Bronchial epithelial cell (primary cell): ENCODE data around the gene RARRES2. TPM values are rescaled to one million over a fixed set of nuclear protein-coding genes. Genes with fewer than 3 reads are reported as not detected.

Source experiments
- DNase-seq: peaks from one replicate; pipeline ENCODE4 v3.0.0-alpha.2; 2010; ENCODE audit warnings: low read depth
- FAIRE-seq: peaks from 2 replicates; lab custom pipeline; 2011; peaks lifted over from hg19 to GRCh38; lab: Jason Lieb, UNC
- H3K27me3 ChIP-seq: 2 replicates; pipeline ENCODE4 v1.5.1; 2011; ENCODE audit warnings: low read length; ENCODE audit not compliant: control insufficient read depth, insufficient read depth
- H3K36me3 ChIP-seq: 2 replicates; pipeline ENCODE4 v1.5.1; 2011; ENCODE audit warnings: low read length; ENCODE audit not compliant: control insufficient read depth, insufficient read depth
- H3K4me3 ChIP-seq: 2 replicates; pipeline ENCODE4 v1.5.1; 2011; ENCODE audit warnings: mild to moderate bottlenecking, low read depth, low read length, control low read depth
- total RNA-seq: library from RNA; depleted of rRNA; stranded (reverse); fragments of >200 nt; gene quantifications from 2 replicates; pipeline ENCODE4 v1.2.1, GENCODE V29; 2014
- TF ChIP-seq, protein P1 (sequence below): IDR thresholded peaks from 2 replicates; pipeline ENCODE4 v1.5.1; 2011; ENCODE audit warnings: mild to moderate bottlenecking, moderate library complexity, low read length, control low read depth, inconsistent platforms; ENCODE audit not compliant: insufficient read depth, severe bottlenecking

The RARRES2 gene
- total RNA-seq, 1 donor from 2014 or later: 1.1 TPM

DNA sequence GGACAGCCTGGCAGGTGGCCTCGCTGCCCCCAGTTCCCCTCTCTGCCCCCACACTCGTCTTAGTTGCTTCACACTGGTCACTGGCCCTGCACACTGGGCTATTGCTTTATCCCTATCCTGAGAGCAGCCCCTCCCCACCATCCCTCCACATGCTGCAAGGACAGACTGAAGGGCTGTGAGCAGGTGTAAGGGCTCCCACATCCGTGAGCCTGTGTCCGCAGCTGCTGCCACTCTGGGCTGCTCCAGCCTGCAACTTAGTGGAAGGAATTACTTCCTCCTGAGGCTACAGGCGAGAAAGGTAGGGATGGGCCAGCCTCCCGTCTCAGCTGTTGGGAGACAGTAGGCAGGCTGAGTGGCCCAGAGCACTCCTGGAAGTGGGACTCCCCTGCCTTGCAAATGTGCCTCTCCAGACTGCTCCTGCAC lies 3.8 kb downstream of the RARRES2 start:
- no peak for DNase-seq
- Histone ChIP-seq H3K36me3 (no peaks in the 10 kb centered on the region), H3K27me3 (peaks cover 15% of the 10 kb centered on the region), H3K4me3 (no peak overlapping the region)
- no peak for FAIRE-seq
- TF ChIP-seq, protein P1, sequence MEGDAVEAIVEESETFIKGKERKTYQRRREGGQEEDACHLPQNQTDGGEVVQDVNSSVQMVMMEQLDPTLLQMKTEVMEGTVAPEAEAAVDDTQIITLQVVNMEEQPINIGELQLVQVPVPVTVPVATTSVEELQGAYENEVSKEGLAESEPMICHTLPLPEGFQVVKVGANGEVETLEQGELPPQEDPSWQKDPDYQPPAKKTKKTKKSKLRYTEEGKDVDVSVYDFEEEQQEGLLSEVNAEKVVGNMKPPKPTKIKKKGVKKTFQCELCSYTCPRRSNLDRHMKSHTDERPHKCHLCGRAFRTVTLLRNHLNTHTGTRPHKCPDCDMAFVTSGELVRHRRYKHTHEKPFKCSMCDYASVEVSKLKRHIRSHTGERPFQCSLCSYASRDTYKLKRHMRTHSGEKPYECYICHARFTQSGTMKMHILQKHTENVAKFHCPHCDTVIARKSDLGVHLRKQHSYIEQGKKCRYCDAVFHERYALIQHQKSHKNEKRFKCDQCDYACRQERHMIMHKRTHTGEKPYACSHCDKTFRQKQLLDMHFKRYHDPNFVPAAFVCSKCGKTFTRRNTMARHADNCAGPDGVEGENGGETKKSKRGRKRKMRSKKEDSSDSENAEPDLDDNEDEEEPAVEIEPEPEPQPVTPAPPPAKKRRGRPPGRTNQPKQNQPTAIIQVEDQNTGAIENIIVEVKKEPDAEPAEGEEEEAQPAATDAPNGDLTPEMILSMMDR: no peak

DNA sequence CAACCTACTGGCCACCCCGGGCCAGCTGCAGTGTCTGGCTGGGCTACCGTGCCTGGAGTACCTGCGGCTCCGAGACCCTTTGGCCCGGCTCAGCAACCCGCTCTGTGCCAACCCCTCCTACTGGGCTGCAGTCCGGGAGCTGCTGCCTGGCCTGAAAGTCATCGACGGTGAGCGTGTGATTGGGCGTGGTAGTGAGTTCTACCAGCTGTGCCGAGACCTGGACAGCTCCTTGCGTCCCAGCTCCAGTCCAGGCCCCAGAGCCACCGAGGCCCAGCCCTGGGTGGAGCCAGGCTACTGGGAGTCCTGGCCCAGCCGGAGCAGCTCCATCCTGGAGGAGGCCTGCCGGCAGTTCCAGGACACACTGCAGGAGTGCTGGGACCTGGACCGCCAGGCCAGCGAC lies 4.2 kb downstream of the RARRES2 start:
- no peak overlapping the region for H3K4me3 ChIP-seq
- TF ChIP-seq, protein P1: no peak
- H3K36me3 ChIP-seq: no peaks in the 10 kb centered on the region
- FAIRE-seq (no peak), DNase-seq (no peak)
- H3K27me3 ChIP-seq: peaks cover 12% of the 10 kb centered on the region

DNA sequence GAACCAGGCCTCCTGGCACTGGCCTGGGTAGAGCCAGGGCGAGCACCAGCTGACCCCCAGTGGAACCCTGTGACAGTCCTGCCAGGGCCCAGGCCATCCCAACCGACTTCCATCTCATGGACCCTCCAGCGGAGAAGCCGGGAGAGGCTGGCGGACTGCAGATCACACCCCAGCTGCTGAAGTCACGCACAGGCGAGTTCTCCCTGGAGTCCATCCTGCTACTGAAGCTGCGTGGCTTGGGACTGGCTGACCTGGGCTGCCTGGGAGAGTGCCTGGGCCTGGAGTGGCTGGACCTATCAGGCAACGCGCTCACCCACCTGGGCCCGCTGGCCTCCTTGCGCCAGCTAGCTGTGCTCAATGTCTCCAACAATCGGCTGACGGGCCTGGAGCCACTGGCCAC lies 4.7 kb downstream of the RARRES2 start:
- Histone ChIP-seq H3K27me3 (peaks cover 8% of the 10 kb centered on the region), H3K36me3 (no peaks in the 10 kb centered on the region), H3K4me3 (no peak overlapping the region)
- TF ChIP-seq, protein P1: no peak
- FAIRE-seq (no peak), DNase-seq (no peak)

DNA sequence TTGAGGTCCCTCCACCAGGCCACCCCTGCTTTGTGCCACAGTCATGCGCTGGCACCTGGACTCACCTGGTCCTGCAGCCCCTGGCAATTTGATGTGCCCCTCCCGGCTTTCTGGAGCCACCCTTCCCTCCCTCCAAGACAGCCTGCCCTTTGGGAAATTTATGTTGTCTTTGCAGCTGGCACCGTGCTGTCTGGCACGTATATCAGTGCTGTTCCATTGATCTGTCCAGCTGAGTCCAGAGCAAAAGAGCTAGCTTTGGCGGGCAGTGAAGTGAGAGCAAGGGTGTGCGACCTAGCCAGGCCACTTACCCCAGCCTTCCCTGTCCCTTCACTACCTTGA lies 5.7 kb downstream of the RARRES2 start:
- peaks cover 2% of the 10 kb centered on the region for H3K27me3 ChIP-seq
- no peak overlapping the region for H3K4me3 ChIP-seq
- no peak for DNase-seq
- FAIRE-seq: no peak
- H3K36me3 ChIP-seq: peaks cover 2% of the 10 kb centered on the region
- TF ChIP-seq, protein P1: no peak

DNA sequence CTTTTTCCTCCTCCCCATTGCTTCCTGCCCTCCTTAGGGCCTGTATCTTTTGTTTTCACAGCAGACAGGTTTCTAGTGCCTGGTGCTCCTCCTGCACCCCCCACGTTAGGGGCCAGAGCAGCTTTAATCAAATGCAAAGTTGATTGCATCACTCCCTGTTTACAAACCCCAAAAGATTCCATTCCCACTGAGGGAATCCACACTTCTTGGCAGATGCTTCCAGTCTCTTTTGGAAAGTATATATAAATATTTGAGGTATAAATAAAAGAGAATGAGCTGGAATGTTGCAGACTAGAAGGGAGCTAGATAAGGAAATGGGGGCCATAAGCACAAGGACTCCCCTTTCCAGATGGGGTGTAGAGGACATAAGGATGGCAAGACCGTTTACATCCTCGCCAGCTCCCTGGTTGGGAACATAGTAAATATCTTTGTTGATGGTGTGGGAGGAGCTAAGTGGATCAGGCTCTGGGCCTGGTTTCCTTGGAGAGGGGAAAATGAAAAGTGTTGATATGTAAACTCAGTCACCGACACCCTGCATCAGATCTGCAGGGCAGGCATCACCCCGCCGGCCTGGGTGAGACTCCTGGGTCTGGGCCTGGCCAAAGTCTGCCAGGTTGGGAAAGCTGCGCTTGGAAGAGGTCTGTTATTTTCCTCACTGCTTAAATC lies 6.2 kb downstream of the RARRES2 start:
- peaks cover 2% of the 10 kb centered on the region for H3K36me3 ChIP-seq
- no peak for DNase-seq
- no peak overlapping the region for H3K4me3 ChIP-seq
- FAIRE-seq: no peak
- TF ChIP-seq, protein P1: no peak
- no peaks in the 10 kb centered on the region for H3K27me3 ChIP-seq

DNA sequence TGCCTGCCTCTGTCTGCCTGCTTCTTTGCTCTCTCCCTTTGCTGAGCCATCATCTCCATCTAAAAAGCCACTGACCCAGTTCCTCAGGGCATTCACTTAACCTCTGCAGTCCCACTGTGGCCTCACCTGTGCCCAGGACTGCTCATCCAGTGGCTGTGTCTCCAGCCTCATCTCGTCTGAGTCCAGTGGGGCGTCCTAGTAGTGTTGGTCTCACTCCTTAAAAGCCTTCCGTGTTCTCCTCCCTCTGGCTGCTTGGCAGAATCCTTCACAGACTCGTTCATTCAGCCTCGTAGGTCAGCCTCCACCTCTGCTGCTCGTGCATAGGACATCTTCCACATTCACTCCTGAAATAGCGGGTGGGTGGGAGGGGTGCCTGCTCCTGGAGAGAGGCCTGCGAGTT lies 7.3 kb downstream of the RARRES2 start:
- TF ChIP-seq, protein P1: no peak
- peaks cover 2% of the 10 kb centered on the region for H3K36me3 ChIP-seq
- peak; percentile 18 for FAIRE-seq

More for the DNA sequence above, 7.3 kb downstream of the RARRES2 start:
- no peaks in the 10 kb centered on the region for H3K27me3 ChIP-seq
- H3K4me3 ChIP-seq: no peak overlapping the region
- DNase-seq: no peak
